ENCODE results near the gene GLRA3.
"Not testable (repeated sequence)": the region's sequence is repeated elsewhere in the genome, so short reads cannot be mapped to it uniquely, and the experiment has no call there.

GLRA3 gene

GRCh38 chr4:174707902-174708301, 121.1 kb downstream of the GLRA3 start:
- no peaks in the 10 kb centered on the region for H3K4me1 ChIP-seq (ENCODE audit: control insufficient read depth, insufficient read depth, low read length)
- no peaks in the 10 kb centered on the region for H3K9me3 ChIP-seq (ENCODE audit: control insufficient read depth, insufficient read depth, low read length)
- no peaks in the 10 kb centered on the region for H3K36me3 ChIP-seq (ENCODE audit: control insufficient read depth, insufficient read depth, low read length)
- H3K9ac ChIP-seq (ENCODE audit: low read depth, low read length), result no peak overlapping the region
- no peaks in the 10 kb centered on the region for H3K27me3 ChIP-seq (ENCODE audit: control insufficient read depth, insufficient read depth, low read length)
- H3K4me3 ChIP-seq (ENCODE audit: low read depth, low read length), result no peak overlapping the region

- Histone ChIP-seq H3K27me3 (ENCODE audit: control insufficient read depth, insufficient read depth, low read length) (no peaks in the 10 kb centered on the region), H3K4me1 (ENCODE audit: control insufficient read depth, insufficient read depth, low read length) (no peaks in the 10 kb centered on the region), H3K36me3 (ENCODE audit: control insufficient read depth, insufficient read depth, low read length) (no peaks in the 10 kb centered on the region), H3K9ac (ENCODE audit: low read depth, low read length) (no peak overlapping the region), H3K9me3 (ENCODE audit: control insufficient read depth, insufficient read depth, low read length) (no peaks in the 10 kb centered on the region), H3K4me3 (ENCODE audit: low read depth, low read length) (no peak overlapping the region)
Measured at GRCh38 chr4:174707051-174707676, 121.9 kb downstream of the GLRA3 start.

- Histone ChIP-seq H3K9me3 (ENCODE audit: control insufficient read depth, insufficient read depth, low read length) (no peaks in the 10 kb centered on the region), H3K4me3 (ENCODE audit: low read depth, low read length) (no peak overlapping the region), H3K4me1 (ENCODE audit: control insufficient read depth, insufficient read depth, low read length) (no peaks in the 10 kb centered on the region)
Measured at GRCh38 chr4:174702979-174703478, 126.0 kb downstream of the GLRA3 start.

DNA sequence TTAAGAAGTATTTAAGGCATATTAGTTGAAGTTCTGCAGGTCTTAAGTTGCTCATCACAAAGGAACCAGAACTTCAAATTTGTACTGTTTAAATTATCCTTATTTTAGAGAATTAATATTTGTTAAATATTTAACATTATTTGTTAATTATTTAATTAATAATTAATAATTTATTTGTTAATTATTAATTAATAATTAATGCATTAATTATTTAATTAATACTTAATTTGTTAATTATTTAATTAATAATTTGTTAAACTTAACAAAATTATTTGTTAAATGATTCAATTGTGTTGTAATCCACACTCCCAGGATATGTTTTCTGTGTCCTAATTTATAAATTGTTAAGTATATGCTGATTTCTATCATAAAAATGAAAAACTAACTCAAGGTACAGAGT, 129.4 kb downstream of the GLRA3 start:
- no peaks in the 10 kb centered on the region for H3K9me3 ChIP-seq (ENCODE audit: control insufficient read depth, insufficient read depth, low read length)
- no peaks in the 10 kb centered on the region for H3K4me1 ChIP-seq (ENCODE audit: control insufficient read depth, insufficient read depth, low read length)
- no peaks in the 10 kb centered on the region for H3K27me3 ChIP-seq (ENCODE audit: control insufficient read depth, insufficient read depth, low read length)
- H3K9ac ChIP-seq (ENCODE audit: low read depth, low read length), result no peak overlapping the region
- H3K36me3 ChIP-seq (ENCODE audit: control insufficient read depth, insufficient read depth, low read length), result no peaks in the 10 kb centered on the region
- no peak overlapping the region for H3K4me3 ChIP-seq (ENCODE audit: low read depth, low read length)

More at GRCh38 chr4:174702979-174703478, 126.0 kb downstream of the GLRA3 start:
- H3K36me3 ChIP-seq (ENCODE audit: control insufficient read depth, insufficient read depth, low read length), result no peaks in the 10 kb centered on the region
- no peaks in the 10 kb centered on the region for H3K27me3 ChIP-seq (ENCODE audit: control insufficient read depth, insufficient read depth, low read length)
- no peak overlapping the region for H3K9ac ChIP-seq (ENCODE audit: low read depth, low read length)

GRCh38 chr4:174697896-174698295, 131.2 kb downstream of the GLRA3 start:
- Histone ChIP-seq H3K9me3 (ENCODE audit: control insufficient read depth, insufficient read depth, low read length) (no peaks in the 10 kb centered on the region), H3K9ac (ENCODE audit: low read depth, low read length) (no peak overlapping the region), H3K27me3 (ENCODE audit: control insufficient read depth, insufficient read depth, low read length) (no peaks in the 10 kb centered on the region), H3K4me1 (ENCODE audit: control insufficient read depth, insufficient read depth, low read length) (no peaks in the 10 kb centered on the region), H3K36me3 (ENCODE audit: control insufficient read depth, insufficient read depth, low read length) (no peaks in the 10 kb centered on the region), H3K4me3 (ENCODE audit: low read depth, low read length) (no peak overlapping the region)

- no peak overlapping the region for H3K4me3 ChIP-seq (ENCODE audit: low read depth, low read length)
- no peaks in the 10 kb centered on the region for H3K27me3 ChIP-seq (ENCODE audit: control insufficient read depth, insufficient read depth, low read length)
- no peaks in the 10 kb centered on the region for H3K36me3 ChIP-seq (ENCODE audit: control insufficient read depth, insufficient read depth, low read length)
- no peaks in the 10 kb centered on the region for H3K9me3 ChIP-seq (ENCODE audit: control insufficient read depth, insufficient read depth, low read length)
- no peak overlapping the region for H3K9ac ChIP-seq (ENCODE audit: low read depth, low read length)
- no peaks in the 10 kb centered on the region for H3K4me1 ChIP-seq (ENCODE audit: control insufficient read depth, insufficient read depth, low read length)
Measured at GRCh38 chr4:174697202-174697601, 131.8 kb downstream of the GLRA3 start.

DNA sequence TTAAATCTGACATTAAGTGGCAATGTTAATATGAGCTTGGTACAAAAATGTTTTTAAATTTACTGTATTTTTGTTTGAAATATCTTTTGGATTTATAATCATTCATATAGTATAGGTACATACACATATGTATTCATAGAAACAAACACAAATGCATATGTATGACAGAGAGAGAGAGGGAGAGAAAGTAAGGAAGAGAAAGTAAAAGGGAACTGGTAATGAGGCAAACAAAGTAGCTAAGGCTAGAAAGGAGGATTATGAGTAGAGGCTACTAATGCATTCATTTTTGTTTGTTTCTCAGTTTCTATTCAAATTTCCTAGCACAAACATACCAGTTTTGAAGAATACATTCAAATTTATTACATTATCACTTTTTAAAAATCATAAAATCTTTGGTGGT, 132.4 kb downstream of the GLRA3 start:
- Histone ChIP-seq H3K36me3 (ENCODE audit: control insufficient read depth, insufficient read depth, low read length) (no peaks in the 10 kb centered on the region), H3K9me3 (ENCODE audit: control insufficient read depth, insufficient read depth, low read length) (no peaks in the 10 kb centered on the region), H3K4me3 (ENCODE audit: low read depth, low read length) (no peak overlapping the region), H3K27me3 (ENCODE audit: control insufficient read depth, insufficient read depth, low read length) (no peaks in the 10 kb centered on the region), H3K9ac (ENCODE audit: low read depth, low read length) (no peak overlapping the region), H3K4me1 (ENCODE audit: control insufficient read depth, insufficient read depth, low read length) (no peaks in the 10 kb centered on the region)

DNA sequence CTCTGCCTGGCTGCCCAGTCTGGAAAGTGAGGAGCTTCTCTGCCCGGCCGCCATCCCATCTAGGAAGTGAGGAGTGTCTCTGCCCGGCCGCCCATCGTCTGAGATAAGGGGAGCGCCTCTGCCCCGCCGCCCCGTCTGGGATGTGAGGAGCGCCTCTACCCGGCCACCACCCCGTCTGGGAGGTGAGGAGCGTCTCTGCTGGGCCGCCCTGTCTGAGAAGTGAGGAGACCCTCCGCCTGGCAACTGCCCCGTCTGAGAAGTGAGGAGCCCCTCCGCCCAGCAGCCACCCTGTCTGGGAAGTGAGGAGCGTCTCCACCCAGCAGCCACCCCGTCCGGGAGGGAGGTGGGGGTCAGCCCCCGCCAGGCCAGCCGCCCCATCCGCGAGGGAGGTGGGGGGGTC, 137.2 kb downstream of the GLRA3 start:
- H3K9me3 ChIP-seq (ENCODE audit: control insufficient read depth, insufficient read depth, low read length); H3K36me3 ChIP-seq (ENCODE audit: control insufficient read depth, insufficient read depth, low read length); H3K9ac ChIP-seq (ENCODE audit: low read depth, low read length); H3K27me3 ChIP-seq (ENCODE audit: control insufficient read depth, insufficient read depth, low read length); H3K4me3 ChIP-seq (ENCODE audit: low read depth, low read length); H3K4me1 ChIP-seq (ENCODE audit: control insufficient read depth, insufficient read depth, low read length): not testable (repeated sequence)

GRCh38 chr4:174690665-174691064, 138.4 kb downstream of the GLRA3 start:
- Histone ChIP-seq H3K27me3 (ENCODE audit: control insufficient read depth, insufficient read depth, low read length) (no peaks in the 10 kb centered on the region), H3K4me1 (ENCODE audit: control insufficient read depth, insufficient read depth, low read length) (no peaks in the 10 kb centered on the region), H3K9me3 (ENCODE audit: control insufficient read depth, insufficient read depth, low read length) (no peaks in the 10 kb centered on the region), H3K9ac (ENCODE audit: low read depth, low read length) (no peak overlapping the region), H3K36me3 (ENCODE audit: control insufficient read depth, insufficient read depth, low read length) (no peaks in the 10 kb centered on the region), H3K4me3 (ENCODE audit: low read depth, low read length) (no peak overlapping the region)

DNA sequence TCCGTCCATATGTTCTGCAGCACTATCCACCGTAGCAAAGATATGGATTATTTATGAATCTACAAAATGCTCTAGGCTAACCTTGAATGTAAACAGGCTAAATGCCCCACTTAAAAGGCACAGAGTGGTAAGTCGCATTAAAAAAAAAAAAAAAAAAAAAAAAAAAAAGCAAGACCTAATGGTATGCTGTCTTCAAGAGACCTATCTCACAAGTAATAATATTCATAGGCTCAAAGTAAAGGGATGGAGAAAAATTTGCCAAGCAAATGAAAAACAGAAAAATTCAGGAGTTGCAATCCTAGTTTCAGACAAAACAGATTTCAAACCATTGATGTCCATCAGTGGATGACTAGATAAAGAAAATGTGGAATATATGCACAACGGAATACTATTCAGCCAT, 139.4 kb downstream of the GLRA3 start:
- H3K9ac ChIP-seq (ENCODE audit: low read depth, low read length), result no peak overlapping the region
- no peak overlapping the region for H3K4me3 ChIP-seq (ENCODE audit: low read depth, low read length)
- no peaks in the 10 kb centered on the region for H3K36me3 ChIP-seq (ENCODE audit: control insufficient read depth, insufficient read depth, low read length)
- H3K9me3 ChIP-seq (ENCODE audit: control insufficient read depth, insufficient read depth, low read length), result no peaks in the 10 kb centered on the region
- no peaks in the 10 kb centered on the region for H3K27me3 ChIP-seq (ENCODE audit: control insufficient read depth, insufficient read depth, low read length)
- no peaks in the 10 kb centered on the region for H3K4me1 ChIP-seq (ENCODE audit: control insufficient read depth, insufficient read depth, low read length)

GRCh38 chr4:174686826-174687225, 142.2 kb downstream of the GLRA3 start:
- H3K9me3 ChIP-seq (ENCODE audit: control insufficient read depth, insufficient read depth, low read length), result no peaks in the 10 kb centered on the region
- H3K27me3 ChIP-seq (ENCODE audit: control insufficient read depth, insufficient read depth, low read length), result no peaks in the 10 kb centered on the region
- no peak overlapping the region for H3K9ac ChIP-seq (ENCODE audit: low read depth, low read length)
- H3K4me3 ChIP-seq (ENCODE audit: low read depth, low read length), result no peak overlapping the region
- H3K4me1 ChIP-seq (ENCODE audit: control insufficient read depth, insufficient read depth, low read length), result no peaks in the 10 kb centered on the region
- no peaks in the 10 kb centered on the region for H3K36me3 ChIP-seq (ENCODE audit: control insufficient read depth, insufficient read depth, low read length)

- no peaks in the 10 kb centered on the region for H3K36me3 ChIP-seq (ENCODE audit: control insufficient read depth, insufficient read depth, low read length)
- H3K4me3 ChIP-seq (ENCODE audit: low read depth, low read length), result no peak overlapping the region
- H3K9ac ChIP-seq (ENCODE audit: low read depth, low read length), result no peak overlapping the region
- no peaks in the 10 kb centered on the region for H3K4me1 ChIP-seq (ENCODE audit: control insufficient read depth, insufficient read depth, low read length)
- H3K27me3 ChIP-seq (ENCODE audit: control insufficient read depth, insufficient read depth, low read length), result no peaks in the 10 kb centered on the region
- H3K9me3 ChIP-seq (ENCODE audit: control insufficient read depth, insufficient read depth, low read length), result no peaks in the 10 kb centered on the region
Measured at GRCh38 chr4:174681723-174682300, 147.2 kb downstream of the GLRA3 start.
